ENCODE measurements around the gene LCP1. TPM values are rescaled to one million over a fixed set of nuclear protein-coding genes. Genes with fewer than 3 reads are reported as not detected.

The LCP1 gene
- total and polyA plus RNA-seq, 3 donors from 2014 or later, result 24.1 to 80.5 (median 48.7) TPM

- H3K4me3 ChIP-seq, result no peak overlapping the region
- TF ChIP-seq CTCF (IDR thresholded peaks at IDR 0.05) (no peak), POLR2A (IDR thresholded peaks at IDR 0.05) (no peak)
- no peaks in the 10 kb centered on the region for H3K27me3 ChIP-seq
- H3K9me3 ChIP-seq, result no peaks in the 10 kb centered on the region
- H3K4me1 ChIP-seq, result no peaks in the 10 kb centered on the region
- H3K36me3 ChIP-seq (ENCODE audit: low read depth, missing control alignments), result no peaks in the 10 kb centered on the region
- intact Hi-C loops (cut with DNase I; ENCODE audit: low total_unique reads), result no loop called here
- WGBS, 2 donors, result 89 to 93% methylated on average over 5 of the region's 5 CpGs
- H3K27ac ChIP-seq, result no peak overlapping the region
- no peak for DNase-seq
Measured at GRCh38 chr13:46181377-46181839, 569 bp downstream of the LCP1 start.

DNA sequence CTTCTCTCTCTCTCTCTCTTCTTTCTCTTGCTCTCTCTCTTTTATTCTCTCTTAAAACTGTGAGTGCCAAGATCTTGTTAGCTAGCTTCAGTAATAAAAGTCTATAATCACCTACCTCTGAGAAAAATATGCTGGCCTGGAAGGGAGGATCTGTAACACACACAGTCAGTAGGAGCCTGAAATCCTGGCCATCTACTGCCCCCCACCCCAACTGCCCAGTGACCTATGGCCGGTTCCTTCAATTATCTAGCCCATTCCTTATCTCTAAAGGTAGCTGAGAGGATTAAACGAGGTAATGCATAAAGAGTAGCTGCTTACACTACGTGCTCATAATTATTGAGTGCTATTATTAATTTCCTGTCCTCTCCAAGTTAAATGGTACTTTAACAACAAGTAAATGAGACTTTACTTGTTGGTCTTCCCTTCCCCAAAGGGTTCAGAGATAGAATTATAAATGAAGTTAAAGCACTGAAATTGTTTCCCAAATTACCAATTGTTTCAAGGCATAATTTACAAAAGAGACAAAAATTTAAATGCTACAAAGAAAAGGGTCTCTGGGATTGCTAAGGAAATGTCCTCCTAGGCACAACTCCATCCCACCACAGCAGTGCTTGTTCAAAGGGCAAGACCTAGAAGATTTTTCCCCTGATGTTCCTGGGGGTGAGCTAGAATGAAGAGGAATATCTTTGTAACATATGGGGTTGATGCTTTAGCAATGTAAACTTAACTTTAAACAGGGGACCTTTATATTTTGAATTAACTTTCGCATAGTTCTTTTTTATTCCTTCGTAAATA, 1.8 kb downstream of the LCP1 start:
- H3K27ac ChIP-seq, result no peak overlapping the region
- 58 to 62% methylated on average over 5 of the region's 5 CpGs for WGBS, 2 donors
- no peak for DNase-seq
- H3K9me3 ChIP-seq, result no peaks in the 10 kb centered on the region
- intact Hi-C loops (cut with DNase I; ENCODE audit: low total_unique reads), result no loop called here
- H3K36me3 ChIP-seq (ENCODE audit: low read depth, missing control alignments), result no peaks in the 10 kb centered on the region
- TF ChIP-seq CTCF (IDR thresholded peaks at IDR 0.05), result no peak
- no peak for TF ChIP-seq POLR2A (IDR thresholded peaks at IDR 0.05)
- no peaks in the 10 kb centered on the region for H3K27me3 ChIP-seq
- no peaks in the 10 kb centered on the region for H3K4me1 ChIP-seq
- H3K4me3 ChIP-seq, result no peak overlapping the region

- DNase-seq, result peak; percentile 33
- no peaks in the 10 kb centered on the region for H3K36me3 ChIP-seq (ENCODE audit: low read depth, missing control alignments)
- intact Hi-C loops (cut with DNase I; ENCODE audit: low total_unique reads), result no loop called here
Measured at GRCh38 chr13:46179491-46179908, 2.5 kb downstream of the LCP1 start.

DNA sequence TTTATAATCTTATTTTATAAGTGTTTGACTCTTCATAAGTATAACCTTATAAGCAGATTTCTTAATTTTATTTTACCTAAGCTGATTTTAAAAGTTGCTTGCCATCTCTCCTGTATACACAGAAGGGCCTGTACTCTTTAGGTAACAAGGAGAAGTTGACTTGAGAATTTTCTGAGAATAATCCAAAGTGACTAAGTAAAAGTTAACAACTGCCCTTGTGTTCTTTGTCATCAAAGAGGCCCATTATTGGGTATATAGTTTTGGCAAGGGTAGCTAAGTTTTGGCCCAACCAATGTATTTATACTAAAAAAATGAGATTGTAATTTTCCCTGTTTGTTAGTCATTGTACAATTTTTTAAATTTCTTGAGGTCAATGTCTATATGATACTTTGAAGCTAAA, 3.2 kb downstream of the LCP1 start:
- no peak for TF ChIP-seq POLR2A (IDR thresholded peaks at IDR 0.05)
- no peak for TF ChIP-seq CTCF (IDR thresholded peaks at IDR 0.05)
- intact Hi-C loops (cut with DNase I; ENCODE audit: low total_unique reads), result no loop called here
- no peak overlapping the region for H3K27ac ChIP-seq
- H3K4me1 ChIP-seq, result no peaks in the 10 kb centered on the region
- H3K9me3 ChIP-seq, result no peaks in the 10 kb centered on the region
- H3K27me3 ChIP-seq, result no peaks in the 10 kb centered on the region
- DNase-seq, result no peak
- no peaks in the 10 kb centered on the region for H3K36me3 ChIP-seq (ENCODE audit: low read depth, missing control alignments)
- H3K4me3 ChIP-seq, result no peak overlapping the region

More at GRCh38 chr13:46179491-46179908, 2.5 kb downstream of the LCP1 start:
- no peaks in the 10 kb centered on the region for H3K27me3 ChIP-seq
- H3K27ac ChIP-seq, result no peak overlapping the region
- no peaks in the 10 kb centered on the region for H3K4me1 ChIP-seq
- 65 to 71% methylated on average over 3 of the region's 3 CpGs for WGBS, 2 donors
- TF ChIP-seq POLR2A (IDR thresholded peaks at IDR 0.05) (no peak), CTCF (IDR thresholded peaks at IDR 0.05) (no peak)
- no peak overlapping the region for H3K4me3 ChIP-seq
- no peaks in the 10 kb centered on the region for H3K9me3 ChIP-seq

DNA sequence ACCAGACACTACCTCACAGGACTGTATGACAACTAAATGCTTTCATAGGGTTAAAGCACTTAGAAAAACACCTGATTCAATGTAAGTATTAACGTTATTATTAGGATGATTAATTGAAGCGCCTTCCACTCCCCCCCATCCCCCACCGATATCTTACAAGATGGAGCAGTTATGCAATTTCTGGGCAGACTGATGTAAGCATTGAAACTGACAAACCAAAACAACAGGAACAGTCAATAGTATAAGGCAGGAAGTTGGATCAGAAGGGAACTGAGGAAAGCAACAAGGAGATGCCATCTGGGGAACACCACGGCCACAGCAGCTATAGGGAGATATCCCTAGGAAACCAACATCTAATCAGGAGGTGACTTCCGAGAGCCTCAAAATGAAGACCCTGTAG, 3.8 kb downstream of the LCP1 start:
- no peaks in the 10 kb centered on the region for H3K36me3 ChIP-seq (ENCODE audit: low read depth, missing control alignments)
- 78 to 83% methylated on average over 5 of the region's 5 CpGs for WGBS, 2 donors
- DNase-seq, result no peak
- no peak overlapping the region for H3K4me3 ChIP-seq
- intact Hi-C loops (cut with DNase I; ENCODE audit: low total_unique reads), result no loop called here
- H3K27ac ChIP-seq, result no peak overlapping the region
- H3K27me3 ChIP-seq, result no peaks in the 10 kb centered on the region
- no peaks in the 10 kb centered on the region for H3K4me1 ChIP-seq
- TF ChIP-seq POLR2A (IDR thresholded peaks at IDR 0.05) (no peak), CTCF (IDR thresholded peaks at IDR 0.05) (no peak)
- no peaks in the 10 kb centered on the region for H3K9me3 ChIP-seq
